HG03108 (cell line): Measurements from ENCODE around the gene KAZN.

Experiments
- ATAC-seq: cut with Tn5 transposase; IDR thresholded peaks from one replicate; pipeline ENCODE4 v1.9.1; 2021; ENCODE audit warnings: moderate library complexity; ENCODE audit not compliant: unreplicated experiment

Gene KAZN

GRCh38 chr1:14844356-14844755 is 245.9 kb downstream of the KAZN start:
- ATAC-seq: no peak

GRCh38 chr1:14844923-14845617 is 246.6 kb downstream of the KAZN start:
- ATAC-seq: no peak

DNA sequence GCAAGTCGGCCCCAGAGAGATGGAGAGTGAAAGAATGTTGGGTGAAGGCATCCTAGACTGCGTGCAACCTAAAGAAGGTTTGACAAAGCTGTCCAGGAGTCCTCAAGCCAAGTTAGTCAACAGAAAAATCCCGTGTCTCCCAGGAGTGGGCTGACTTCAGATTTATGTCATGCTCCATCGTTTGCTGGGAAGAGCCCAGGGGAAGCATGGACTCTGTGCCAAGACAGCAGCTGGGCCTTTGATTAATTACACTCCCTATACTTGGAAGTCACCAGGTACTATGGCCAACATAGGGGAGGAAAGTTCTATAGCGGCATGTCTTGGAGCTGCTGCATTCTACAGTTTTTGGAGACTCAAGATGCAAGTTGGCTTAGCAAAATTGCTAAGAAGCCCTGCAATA is 247.4 kb downstream of the KAZN start:
- ATAC-seq: no peak

- ATAC-seq: no peak
Measured at GRCh38 chr1:14846688-14847087, 248.2 kb downstream of the KAZN start.

GRCh38 chr1:14848203-14848602 is 249.7 kb downstream of the KAZN start:
- ATAC-seq: no peak

- no peak for ATAC-seq
Measured at GRCh38 chr1:14848625-14849024, 250.1 kb downstream of the KAZN start.

GRCh38 chr1:14849038-14849437 is 250.6 kb downstream of the KAZN start:
- no peak for ATAC-seq

DNA sequence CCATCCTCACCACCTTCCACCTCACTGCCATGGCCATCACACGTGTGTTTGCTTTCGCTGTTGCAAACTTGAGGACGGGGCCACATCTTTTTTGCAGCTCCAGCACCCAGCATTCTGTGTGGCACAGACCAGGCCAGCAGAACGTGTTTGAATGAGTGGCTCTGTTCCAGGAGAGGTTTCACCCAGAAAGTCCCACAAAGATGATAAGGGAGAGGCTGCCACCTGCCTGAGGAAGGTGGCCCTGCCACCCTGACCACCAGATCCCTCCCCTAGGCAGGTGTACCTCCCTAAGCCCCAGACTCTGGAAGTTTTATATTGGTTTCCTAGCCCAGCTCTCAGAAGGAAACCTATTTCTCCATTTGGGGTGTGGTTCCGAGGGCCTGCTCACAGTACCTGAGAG is 252.1 kb downstream of the KAZN start:
- no peak for ATAC-seq

DNA sequence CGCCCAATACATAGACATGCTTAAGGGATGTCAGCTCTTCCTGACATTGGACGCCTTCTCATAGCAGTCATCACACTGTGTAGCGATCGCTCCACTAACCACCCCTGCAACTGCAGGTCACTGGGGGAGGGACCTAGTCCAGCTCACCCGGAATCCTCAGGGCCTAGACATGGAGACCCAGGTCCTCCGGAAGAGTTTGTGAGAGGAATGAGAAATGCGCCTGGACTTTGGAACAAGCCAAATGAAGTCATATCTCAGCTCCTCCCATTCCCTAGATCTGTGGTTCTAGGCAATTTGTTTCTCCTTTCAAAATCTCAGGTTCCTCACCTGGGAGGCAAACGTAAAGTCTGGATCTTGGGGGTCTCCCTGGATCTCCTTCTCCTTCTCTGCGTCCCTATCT is 253.3 kb downstream of the KAZN start:
- no peak for ATAC-seq

DNA sequence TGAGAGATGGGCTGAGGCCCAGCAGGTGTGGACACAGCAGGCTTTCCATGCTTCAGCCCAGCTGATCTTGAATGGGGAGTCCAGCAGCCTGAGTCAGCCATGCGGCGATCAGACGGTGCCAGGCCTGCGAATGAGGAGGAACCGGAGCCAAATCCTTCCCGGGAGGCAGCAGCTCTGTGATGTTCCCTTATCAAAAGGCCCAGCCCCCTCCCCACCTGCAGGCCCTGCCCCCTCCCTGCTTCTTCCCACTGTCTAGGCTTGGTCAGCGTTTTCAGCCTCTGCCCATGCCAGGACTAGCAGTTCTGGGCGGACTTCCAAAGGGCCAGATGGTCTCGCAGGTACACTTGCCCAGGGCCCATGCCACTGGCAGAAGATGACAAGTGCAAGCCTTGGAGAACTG is 253.8 kb downstream of the KAZN start:
- no peak for ATAC-seq

DNA sequence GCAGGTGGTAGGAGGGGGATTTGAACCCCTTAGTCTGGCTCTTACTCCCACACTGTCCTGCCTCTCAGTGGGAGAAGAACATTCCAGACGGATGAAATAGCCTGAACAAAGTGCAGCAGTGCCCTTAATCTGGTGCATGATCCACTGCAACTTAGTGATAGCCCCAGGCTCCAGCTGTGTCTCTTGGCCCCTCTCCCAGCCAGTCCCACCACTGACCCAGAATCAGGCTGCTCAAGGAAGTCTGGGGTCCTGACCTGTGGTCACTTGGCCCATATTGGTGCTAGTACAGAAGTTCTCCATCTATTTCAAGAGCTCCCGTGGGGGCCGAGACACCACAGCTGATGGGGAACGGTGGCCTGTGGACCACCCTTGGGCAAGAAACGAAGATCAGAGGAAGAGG is 255.0 kb downstream of the KAZN start:
- no peak for ATAC-seq

GRCh38 chr1:14855268-14855667 is 256.8 kb downstream of the KAZN start:
- no peak for ATAC-seq

GRCh38 chr1:14855801-14856200 is 257.3 kb downstream of the KAZN start:
- no peak for ATAC-seq

DNA sequence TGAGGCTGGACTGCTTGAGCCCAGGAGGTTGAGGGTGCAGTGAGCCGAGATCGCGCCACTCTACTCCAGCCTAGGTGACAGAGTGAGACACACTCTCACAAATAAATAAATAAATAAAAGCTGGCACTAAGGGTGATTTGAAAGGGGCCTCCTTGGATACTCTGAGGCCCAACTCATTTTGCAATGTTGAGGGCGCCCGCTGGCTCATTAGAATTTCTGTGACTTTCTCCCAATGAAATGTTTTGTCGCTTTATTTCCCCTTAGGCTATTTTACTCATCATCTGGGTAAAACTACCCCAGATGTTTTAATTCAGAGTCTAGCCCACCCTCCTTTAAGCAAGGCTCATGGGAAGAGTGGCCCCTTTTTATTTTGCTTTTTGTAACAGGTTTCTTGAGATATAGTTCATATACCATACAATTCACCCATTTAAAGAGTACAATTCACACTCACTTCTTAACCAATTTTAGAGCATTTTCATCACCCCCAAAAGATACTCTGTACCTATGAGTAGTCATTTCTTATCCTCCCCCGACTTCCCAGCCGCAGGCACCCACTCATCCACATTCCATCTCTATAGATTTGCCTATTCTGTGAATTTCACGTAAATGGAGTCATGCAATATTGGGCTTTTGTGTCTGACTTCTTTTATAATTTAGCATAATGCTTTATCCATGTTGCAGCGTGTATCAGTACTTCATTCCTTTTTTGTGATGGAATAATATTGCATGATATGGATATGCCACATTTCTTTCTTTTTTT is 259.1 kb downstream of the KAZN start:
- no peak for ATAC-seq

DNA sequence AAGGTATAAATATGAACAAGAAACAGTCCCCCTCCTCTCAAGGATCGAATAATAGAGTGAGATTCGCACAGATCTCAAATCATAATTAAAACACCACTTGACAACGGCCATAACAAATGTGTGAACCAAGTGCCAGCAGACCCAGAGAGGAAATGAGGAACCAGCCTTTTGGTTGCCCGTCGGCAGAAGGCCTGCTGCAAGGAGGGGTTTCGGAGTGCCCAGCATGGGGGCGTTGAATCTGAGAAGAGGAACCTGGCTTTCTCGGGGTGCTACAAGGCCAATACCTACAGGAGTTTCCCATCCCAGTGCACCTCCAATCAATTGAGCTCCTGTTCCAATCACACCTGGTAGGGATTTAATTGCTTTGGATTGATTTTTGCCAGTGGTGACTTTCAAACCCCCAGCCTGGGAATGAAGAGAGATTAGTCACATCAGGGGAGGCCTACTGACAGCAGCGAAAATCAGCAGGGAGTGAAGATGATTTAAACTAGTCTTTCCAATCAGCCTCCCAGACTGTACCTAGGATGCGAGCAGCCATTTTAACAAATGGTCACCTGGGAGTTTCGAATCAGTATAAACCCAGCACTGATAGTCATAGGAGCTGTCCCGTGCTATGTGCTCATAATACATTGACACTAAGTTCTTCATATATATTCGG is 263.8 kb downstream of the KAZN start:
- ATAC-seq: no peak

DNA sequence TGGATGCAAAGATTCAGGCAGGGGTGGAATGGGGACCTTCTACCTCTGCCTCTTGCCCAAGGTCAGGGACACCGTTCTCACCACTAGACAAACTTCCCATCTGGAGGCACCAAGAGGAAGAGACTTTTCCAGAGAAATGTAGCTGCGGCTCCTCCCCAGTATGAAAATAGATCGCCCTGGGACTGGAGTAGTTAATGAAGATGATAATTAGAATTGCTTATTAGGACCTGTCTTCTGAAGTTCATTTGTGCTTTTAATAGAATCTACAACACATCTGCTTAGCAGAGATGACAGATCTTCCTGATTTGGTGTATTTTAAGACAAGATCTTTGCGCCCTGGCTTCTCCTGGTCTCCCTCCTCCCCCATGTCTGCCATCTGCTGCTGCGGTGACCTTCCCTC is 266.6 kb downstream of the KAZN start:
- no peak for ATAC-seq

DNA sequence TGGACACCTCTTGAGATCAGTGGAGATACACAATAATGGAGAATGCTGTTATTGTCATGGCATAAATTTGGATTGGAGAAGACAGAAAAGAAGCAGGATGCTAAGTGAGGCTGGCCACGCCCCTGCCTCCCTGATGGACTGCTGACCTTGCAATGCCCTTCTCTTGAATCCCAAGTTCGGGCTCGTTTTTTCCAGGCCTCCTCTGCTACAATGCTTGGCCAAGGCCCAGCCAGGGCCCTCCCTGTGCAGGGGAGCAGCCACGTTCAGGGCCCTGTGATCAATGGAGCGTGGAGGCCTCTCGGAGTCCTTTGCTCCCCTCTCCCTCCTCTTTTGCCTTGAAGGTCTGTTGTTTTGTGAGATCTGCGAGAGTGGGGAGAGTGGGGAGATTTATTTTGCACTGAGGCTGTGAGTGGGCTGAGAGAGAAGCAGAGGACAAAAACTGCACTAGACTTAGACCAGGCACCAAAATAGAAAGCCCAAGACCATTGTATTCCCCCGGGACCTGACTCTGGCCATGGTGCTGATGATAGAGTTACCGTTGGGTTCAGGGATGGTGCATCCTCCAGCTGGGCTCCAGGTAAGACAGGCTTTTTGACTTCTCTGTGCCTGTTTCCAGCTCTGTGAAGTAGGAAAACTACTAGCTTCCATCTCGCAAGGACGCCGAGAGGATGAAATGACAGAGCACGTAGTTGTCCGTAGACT is 268.6 kb downstream of the KAZN start:
- ATAC-seq: no peak

DNA sequence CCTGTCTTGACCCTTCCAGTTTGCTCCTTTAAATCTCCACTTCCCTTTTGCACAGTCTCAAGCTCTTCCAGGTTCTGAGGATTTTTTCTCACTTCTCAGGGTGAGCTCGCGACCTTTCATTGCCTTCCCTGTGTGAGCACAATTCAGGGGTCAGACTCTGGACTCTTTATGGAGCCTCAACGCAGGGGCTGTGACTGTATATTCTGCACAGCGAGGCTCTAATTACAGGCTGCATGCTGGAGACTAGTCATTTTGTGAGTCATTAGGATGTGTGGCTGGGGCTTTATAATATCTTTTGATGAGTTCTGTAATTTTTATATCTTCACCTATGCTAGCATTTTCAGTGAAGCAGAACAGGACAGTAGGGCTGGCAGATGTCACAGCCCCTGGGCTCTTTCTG is 270.7 kb downstream of the KAZN start:
- no peak for ATAC-seq

DNA sequence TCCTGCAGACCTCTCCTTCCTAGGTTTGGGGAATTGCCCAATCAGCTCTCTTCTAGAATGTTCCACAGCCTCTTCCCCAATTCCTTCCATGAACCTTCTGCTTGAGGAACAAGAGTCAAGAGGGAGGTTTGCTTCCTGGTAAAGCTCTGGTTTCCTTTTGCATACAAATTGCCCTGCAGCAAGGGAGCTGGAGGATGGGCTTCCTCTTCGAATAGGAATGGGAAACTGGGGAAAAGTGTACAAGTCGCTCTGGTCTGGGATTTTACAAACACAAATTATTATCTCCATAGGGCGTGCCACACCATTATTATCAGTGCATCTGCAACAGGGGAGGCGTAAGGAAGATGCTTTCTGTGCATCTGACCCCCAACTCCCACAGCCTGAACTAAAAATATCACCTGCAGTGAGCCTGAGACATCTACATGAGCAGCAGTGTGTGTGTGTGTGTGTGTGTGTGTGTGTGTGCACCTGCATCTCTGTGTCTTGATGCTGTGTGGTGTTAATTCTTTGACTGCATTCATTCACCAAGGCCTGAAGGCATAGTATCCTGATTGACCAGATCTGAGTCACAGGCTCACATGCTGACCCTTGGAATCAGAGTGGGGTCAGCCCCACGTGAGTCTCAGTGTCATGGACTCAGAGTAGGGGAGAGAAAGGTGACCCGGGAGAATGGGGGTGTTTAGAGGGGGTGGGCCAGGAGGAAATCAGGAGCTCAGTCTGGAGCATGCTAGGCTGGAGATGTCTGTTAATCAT is 272.9 kb downstream of the KAZN start:
- ATAC-seq: no peak

GRCh38 chr1:14872762-14873161 is 274.3 kb downstream of the KAZN start:
- no peak for ATAC-seq

- no peak for ATAC-seq
Measured at GRCh38 chr1:14873677-14874076, 275.2 kb downstream of the KAZN start.
